Chondrocyte (in vitro differentiated cells): ENCODE results near the gene SPINK4. TPM values are rescaled to one million over a fixed set of nuclear protein-coding genes. Genes with fewer than 3 reads are reported as not detected.

Experiments used
- DNase-seq: peaks from one replicate; pipeline ENCODE4 v3.0.0; 2021; ENCODE audit warnings: mixed read lengths, low spot score
- H3K27ac Mint-ChIP-seq: one replicate; pipeline ENCODE4 v1.8.0; 2021; ENCODE audit warnings: mild to moderate bottlenecking, moderate library complexity, mixed read lengths; ENCODE audit not compliant: unreplicated experiment
- H3K27me3 Mint-ChIP-seq: 2 replicates; pipeline ENCODE4 v1.8.0; 2021; ENCODE audit warnings: low read depth, mixed read lengths
- H3K36me3 Mint-ChIP-seq: 2 replicates; pipeline ENCODE4 v1.8.0; 2021; ENCODE audit warnings: low read depth, mixed read lengths
- H3K4me1 Mint-ChIP-seq: 2 replicates; pipeline ENCODE4 v1.8.0; 2021; ENCODE audit warnings: low read depth, mild to moderate bottlenecking, mixed read lengths
- H3K4me3 Mint-ChIP-seq: one replicate; pipeline ENCODE4 v1.8.0; 2021; ENCODE audit warnings: mild to moderate bottlenecking, moderate library complexity, mixed read lengths; ENCODE audit not compliant: unreplicated experiment
- H3K9me3 Mint-ChIP-seq: 2 replicates; pipeline ENCODE4 v1.8.0; 2021; ENCODE audit warnings: low read depth, mixed read lengths
- CTCF ChIP-seq: fragments of 200-600 bp; sonication (generic); IDR thresholded peaks from 2 replicates; pipeline ENCODE4 v1.5.0; 2021; ENCODE audit warnings: antibody characterized with exemption, mild to moderate bottlenecking, moderate library complexity
- total RNA-seq: library from RNA; stranded (reverse); gene quantifications from 3 replicates; pipeline ENCODE4 v1.2.1, GENCODE V29; 2021

The SPINK4 gene
- total RNA-seq, 1 donor from 2014 or later: not detected

GRCh38 chr9:33288828-33289483 is 49.0 kb downstream of the SPINK4 start:
- DNase-seq: no peak
- Mint-ChIP-seq H3K27me3 (no peaks in the 10 kb centered on the region), H3K36me3 (peaks cover 6% of the 10 kb centered on the region), H3K27ac (peak overlapping the region; percentile 100), H3K4me1 (peaks cover 36% of the 10 kb centered on the region), H3K9me3 (no peaks in the 10 kb centered on the region), H3K4me3 (no peak overlapping the region)
- TF ChIP-seq CTCF: no peak

GRCh38 chr9:33289496-33289895 is 49.5 kb downstream of the SPINK4 start:
- H3K36me3 Mint-ChIP-seq: peaks cover 7% of the 10 kb centered on the region
- no peaks in the 10 kb centered on the region for H3K27me3 Mint-ChIP-seq
- peak overlapping the region; percentile 100 for H3K27ac Mint-ChIP-seq
- no peak for TF ChIP-seq CTCF
- no peak for DNase-seq
- peak overlapping the region; percentile 95 for H3K4me3 Mint-ChIP-seq
- no peaks in the 10 kb centered on the region for H3K9me3 Mint-ChIP-seq
- H3K4me1 Mint-ChIP-seq: peaks cover 36% of the 10 kb centered on the region

- H3K27me3 Mint-ChIP-seq: no peaks in the 10 kb centered on the region
- peak overlapping the region; percentile 95 for H3K4me3 Mint-ChIP-seq
- no peak for DNase-seq
- peak overlapping the region; percentile 100 for H3K27ac Mint-ChIP-seq
- TF ChIP-seq CTCF: no peak
- H3K36me3 Mint-ChIP-seq: peaks cover 11% of the 10 kb centered on the region
- peaks cover 36% of the 10 kb centered on the region for H3K4me1 Mint-ChIP-seq
- H3K9me3 Mint-ChIP-seq: no peaks in the 10 kb centered on the region
Observed at GRCh38 chr9:33289936-33290246, 49.9 kb downstream of the SPINK4 start.

GRCh38 chr9:33290247-33291030 is 50.5 kb downstream of the SPINK4 start, which contains the start of gene NFX1:
Gene NFX1, plus strand, starts transcription at chr9:33290516. Its CDS starts 57 bp downstream, at chr9:33290573.
- H3K36me3 Mint-ChIP-seq: peaks cover 12% of the 10 kb centered on the region
- peaks cover 36% of the 10 kb centered on the region for H3K4me1 Mint-ChIP-seq
- peak; percentile 99 for DNase-seq
- H3K27me3 Mint-ChIP-seq: no peaks in the 10 kb centered on the region
- TF ChIP-seq CTCF: no peak
- H3K4me3 Mint-ChIP-seq: peak within 1 kb of the TSS; percentile 95
- no peaks in the 10 kb centered on the region for H3K9me3 Mint-ChIP-seq
- H3K27ac Mint-ChIP-seq: peak within 1 kb of the TSS; percentile 100

GRCh38 chr9:33291031-33291397 is 51.0 kb downstream of the SPINK4 start:
- Mint-ChIP-seq H3K36me3 (peaks cover 14% of the 10 kb centered on the region), H3K27me3 (no peaks in the 10 kb centered on the region), H3K27ac (peak overlapping the region; percentile 100), H3K9me3 (no peaks in the 10 kb centered on the region), H3K4me1 (peaks cover 40% of the 10 kb centered on the region), H3K4me3 (peak overlapping the region; percentile 95)
- no peak for TF ChIP-seq CTCF
- no peak for DNase-seq
